SK-N-SH (cell line): ENCODE results near the gene TAS2R13.

Experiments
- CHD2 ChIP-seq: fragments of 150-350 bp; IDR thresholded peaks from 2 replicates; pipeline ENCODE4 v1.6.1; 2018; ENCODE audit warnings: low read length; ENCODE audit not compliant: partially characterized antibody
- CTCF ChIP-seq: fragments of 200-600 bp; sonication (generic); IDR thresholded peaks from 2 replicates; pipeline ENCODE4 v1.6.1; 2017; ENCODE audit warnings: antibody characterized with exemption, mild to moderate bottlenecking, moderate library complexity
- MAX ChIP-seq: IDR thresholded peaks from 2 replicates; pipeline ENCODE4 v1.4.0; 2012; ENCODE audit warnings: low read depth
- NFIC ChIP-seq: IDR thresholded peaks from 2 replicates; pipeline ENCODE4 v1.4.0; 2012; ENCODE audit warnings: borderline replicate concordance
- REST ChIP-seq: IDR thresholded peaks from 2 replicates; pipeline ENCODE4 v1.6.1; 2012; ENCODE audit warnings: mild to moderate bottlenecking, low read depth, low read length, moderate library complexity
- SIN3A ChIP-seq: IDR thresholded peaks from 2 replicates; pipeline ENCODE4 v1.6.1; 2012; ENCODE audit warnings: low read depth, mild to moderate bottlenecking, low read length, moderate library complexity, borderline replicate concordance
- USF2 ChIP-seq: fragments of 150-350 bp; IDR thresholded peaks from 2 replicates; pipeline ENCODE4 v1.6.1; 2017; ENCODE audit warnings: antibody characterized with exemption, low read length, low read depth, borderline replicate concordance

GRCh38 chr12:10940389-10940788 lies 31.0 kb upstream of the TAS2R13 start:
- TF ChIP-seq CTCF: no peak
- no peak for TF ChIP-seq NFIC
- TF ChIP-seq REST: no peak
- no peak for TF ChIP-seq MAX
- TF ChIP-seq CHD2: no peak
- TF ChIP-seq USF2: no peak
- TF ChIP-seq SIN3A: no peak
